Tibial nerve (tissue), 4 donors: ENCODE results near the gene AKAP12. TPM values are rescaled to one million over a fixed set of nuclear protein-coding genes. Genes with fewer than 3 reads are reported as not detected.

ENCODE experiments used
- DNase-seq, 2 donors: peaks; one replicate each; pipeline ENCODE4 v3.0.0-alpha.2; 2019; ENCODE audit warnings: low spot score in 2 of 2
- H3K27ac ChIP-seq, 4 donors: fragments of 200-600 bp; sonication (generic) in 3 of 4; one replicate each; pipeline ENCODE4 v1.5.1; 2017 to 2019; ENCODE audit warnings: mild to moderate bottlenecking in 1 of 4
- H3K27me3 ChIP-seq, 2 donors: fragments of 200-600 bp; sonication (generic) in 1 of 2; one replicate each; pipeline versions ENCODE4 v1.5.1 to v1.6.0; 2017 to 2019
- H3K36me3 ChIP-seq, 3 donors: fragments of 200-600 bp; sonication (generic); one replicate each; pipeline ENCODE4 v1.5.1; 2018 to 2019
- H3K4me1 ChIP-seq, 4 donors: fragments of 200-600 bp; sonication (generic) in 3 of 4; one replicate each; pipeline ENCODE4 v1.5.1; 2017 to 2019
- H3K4me3 ChIP-seq, 4 donors: fragments of 200-600 bp; sonication (generic) in 3 of 4; one replicate each; pipeline ENCODE4 v1.5.1; 2017 to 2019; ENCODE audit warnings: mild to moderate bottlenecking in 1 of 4, moderate library complexity in 1 of 4
- H3K9me3 ChIP-seq, 4 donors: fragments of 200-600 bp; sonication (generic) in 3 of 4; one replicate each; pipeline ENCODE4 v1.5.1; 2017 to 2019
- EP300 ChIP-seq, 2 donors: sonication (generic); formaldehyde crosslinking; IDR thresholded peaks; one replicate each; pipeline ENCODE4 v1.6.1; 2017; ENCODE audit warnings: antibody characterized with exemption in 2 of 2, mild to moderate bottlenecking in 1 of 2
- POLR2A ChIP-seq, 2 donors: fragments of 450-650 bp; IDR thresholded peaks; one replicate each; pipeline ENCODE4 v1.6.1; 2017; ENCODE audit warnings: antibody characterized with exemption in 2 of 2, mild to moderate bottlenecking in 2 of 2, moderate library complexity in 2 of 2
- WGBS, 2 donors: methylation state at CpG; one replicate each; pipeline ENCODE4 v1.1.5; 2018; 5-methylcytosine and 5-hydroxymethylcytosine counted together
- total RNA-seq, 4 donors: library from RNA; depleted of rRNA; stranded (reverse); fragments of >200 nt; gene quantifications; one replicate each; pipeline ENCODE4 v1.1.0, GENCODE V29; 2016
- TF ChIP-seq, protein P1 (sequence below), 5 experiments: fragments of 200-600 bp in 3 of 5; fragments of 450-650 bp in 2 of 5; sonication (generic) in 3 of 5; IDR thresholded peaks; one replicate each; pipeline ENCODE4 v1.5.1; 2016 to 2019; ENCODE audit warnings: antibody characterized with exemption in 5 of 5, mild to moderate bottlenecking in 3 of 5, moderate library complexity in 2 of 5

The AKAP12 gene
- total RNA-seq, 4 donors from 2014 or later: 214 to 268 (median 232) TPM

DNA sequence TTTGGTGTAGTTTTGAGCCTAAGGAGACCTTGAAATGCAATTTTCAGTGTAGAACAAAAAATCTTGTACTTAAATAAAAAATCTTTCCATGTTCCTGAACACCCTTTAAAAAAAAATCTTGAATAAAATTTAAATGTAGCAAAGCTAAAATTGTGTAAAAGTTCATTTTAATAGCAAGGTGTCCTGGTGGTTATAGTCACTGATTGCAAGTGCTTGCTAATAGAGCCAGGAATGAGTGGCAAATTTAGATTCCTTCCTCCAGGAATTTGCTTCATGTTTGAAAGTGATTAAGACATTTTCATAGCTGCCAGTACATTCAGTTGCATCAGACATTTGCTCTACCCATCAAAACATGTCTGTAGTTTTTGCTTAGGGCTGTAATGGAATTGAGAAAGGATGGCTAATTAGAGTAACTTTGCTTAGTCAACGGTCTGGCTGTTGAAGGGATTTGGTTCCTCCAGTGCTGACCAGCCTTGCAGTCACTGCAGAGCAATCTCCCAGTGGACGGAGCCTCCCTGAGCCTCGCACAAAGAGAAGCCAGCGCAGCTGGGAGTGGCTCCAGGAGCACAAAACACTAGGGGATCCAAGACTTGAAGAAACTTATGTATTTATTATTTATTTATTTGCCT is 36.5 kb downstream of the AKAP12 start:
- H3K9me3 ChIP-seq: no peaks in the 10 kb centered on the region
- no peak overlapping the region for H3K27ac ChIP-seq
- TF ChIP-seq EP300 (IDR thresholded peaks at IDR 0.05) (peak in 1 of 2 donors; percentile 64), POLR2A (IDR thresholded peaks at IDR 0.05) (no peak)
- TF ChIP-seq, protein P1, sequence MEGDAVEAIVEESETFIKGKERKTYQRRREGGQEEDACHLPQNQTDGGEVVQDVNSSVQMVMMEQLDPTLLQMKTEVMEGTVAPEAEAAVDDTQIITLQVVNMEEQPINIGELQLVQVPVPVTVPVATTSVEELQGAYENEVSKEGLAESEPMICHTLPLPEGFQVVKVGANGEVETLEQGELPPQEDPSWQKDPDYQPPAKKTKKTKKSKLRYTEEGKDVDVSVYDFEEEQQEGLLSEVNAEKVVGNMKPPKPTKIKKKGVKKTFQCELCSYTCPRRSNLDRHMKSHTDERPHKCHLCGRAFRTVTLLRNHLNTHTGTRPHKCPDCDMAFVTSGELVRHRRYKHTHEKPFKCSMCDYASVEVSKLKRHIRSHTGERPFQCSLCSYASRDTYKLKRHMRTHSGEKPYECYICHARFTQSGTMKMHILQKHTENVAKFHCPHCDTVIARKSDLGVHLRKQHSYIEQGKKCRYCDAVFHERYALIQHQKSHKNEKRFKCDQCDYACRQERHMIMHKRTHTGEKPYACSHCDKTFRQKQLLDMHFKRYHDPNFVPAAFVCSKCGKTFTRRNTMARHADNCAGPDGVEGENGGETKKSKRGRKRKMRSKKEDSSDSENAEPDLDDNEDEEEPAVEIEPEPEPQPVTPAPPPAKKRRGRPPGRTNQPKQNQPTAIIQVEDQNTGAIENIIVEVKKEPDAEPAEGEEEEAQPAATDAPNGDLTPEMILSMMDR (IDR thresholded peaks at IDR 0.05): no peak
- no peaks in the 10 kb centered on the region for H3K36me3 ChIP-seq
- peaks cover 0 to 33% (median 10%) of the 10 kb centered on the region in 4 donors for H3K4me1 ChIP-seq
- 22 to 34% methylated on average over 4 of the region's 4 CpGs for WGBS, 2 donors
- no peaks in the 10 kb centered on the region for H3K27me3 ChIP-seq
- no peak overlapping the region for H3K4me3 ChIP-seq
- no peak for DNase-seq

DNA sequence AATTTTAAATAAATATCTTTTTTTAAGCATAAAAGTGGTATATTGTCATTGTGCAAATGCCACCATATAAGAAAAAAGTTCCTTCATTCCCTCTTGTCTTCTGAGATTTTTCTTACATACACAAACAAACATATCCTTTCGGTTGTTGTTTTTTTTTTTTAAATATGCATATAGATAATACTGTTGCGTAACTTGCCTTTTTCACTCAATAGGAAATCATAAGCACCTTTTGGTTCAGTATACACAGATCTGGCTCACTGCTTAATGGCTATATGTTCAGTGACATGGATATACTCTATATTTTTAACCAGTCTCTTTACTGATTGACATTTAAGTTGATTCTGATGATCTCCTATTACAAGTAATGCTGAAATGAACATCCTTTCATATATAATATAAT is 40.1 kb downstream of the AKAP12 start:
- Histone ChIP-seq H3K27ac (no peak overlapping the region), H3K9me3 (no peaks in the 10 kb centered on the region), H3K4me3 (no peak overlapping the region), H3K36me3 (no peaks in the 10 kb centered on the region), H3K4me1 (peaks cover 0 to 34% (median 11%) of the 10 kb centered on the region in 4 donors), H3K27me3 (no peaks in the 10 kb centered on the region)
- no peak for DNase-seq
- 92 to 96% methylated on average over 2 of the region's 2 CpGs for whole genome bisulfite sequencing, 2 donors
- TF ChIP-seq POLR2A (IDR thresholded peaks at IDR 0.05) (no peak), EP300 (IDR thresholded peaks at IDR 0.05) (no peak)
- TF ChIP-seq, protein P1 (IDR thresholded peaks at IDR 0.05): no peak

DNA sequence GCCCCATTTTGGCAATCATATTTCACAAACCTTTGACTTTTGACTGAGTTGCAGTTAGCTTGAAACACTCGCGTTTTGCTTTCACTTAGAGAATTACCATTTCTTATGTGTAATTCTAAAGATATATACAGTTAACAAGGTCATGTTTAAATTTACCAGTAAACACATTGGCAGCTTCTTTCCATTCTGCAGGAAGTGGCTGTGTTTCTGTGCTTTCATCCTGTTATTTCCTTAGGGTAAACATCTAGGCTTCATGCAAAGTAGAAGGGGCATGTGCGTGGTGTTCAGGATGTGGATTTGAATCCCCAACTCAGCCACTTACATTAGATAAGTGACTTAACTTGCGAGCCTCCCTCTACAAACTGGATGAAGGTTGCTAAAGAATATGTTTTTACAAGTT is 41.1 kb downstream of the AKAP12 start:
- no peaks in the 10 kb centered on the region for H3K36me3 ChIP-seq
- 76 to 77% methylated on average over 4 of the region's 4 CpGs for WGBS, 2 donors
- H3K4me1 ChIP-seq: peaks cover 0 to 38% (median 11%) of the 10 kb centered on the region in 4 donors
- H3K27ac ChIP-seq: no peak overlapping the region
- no peak overlapping the region for H3K4me3 ChIP-seq
- no peaks in the 10 kb centered on the region for H3K27me3 ChIP-seq
- DNase-seq: no peak
- no peaks in the 10 kb centered on the region for H3K9me3 ChIP-seq
- TF ChIP-seq, protein P1 (IDR thresholded peaks at IDR 0.05): no peak
- TF ChIP-seq EP300 (IDR thresholded peaks at IDR 0.05): no peak
- TF ChIP-seq POLR2A (IDR thresholded peaks at IDR 0.05): no peak

DNA sequence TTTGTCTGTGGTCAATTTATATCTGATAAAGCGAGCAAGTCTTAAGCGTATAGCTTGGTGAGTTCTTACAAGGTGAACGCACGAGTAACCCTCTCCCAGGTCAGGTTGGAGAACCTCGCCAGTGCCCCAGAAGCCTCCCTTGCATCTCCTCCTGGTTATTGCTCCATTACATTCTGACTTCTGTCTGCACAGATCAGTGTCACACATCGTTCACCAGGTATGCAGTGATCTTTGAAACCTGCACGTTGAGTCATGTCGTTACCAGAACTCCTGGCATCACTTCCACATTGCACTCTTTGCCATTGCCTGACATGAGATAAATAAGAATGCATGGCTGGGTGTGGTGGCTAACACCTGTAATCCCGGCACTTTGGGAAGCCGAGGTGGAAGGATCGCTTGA is 44.2 kb downstream of the AKAP12 start:
- Histone ChIP-seq H3K27ac (peak overlapping the region in 1 of 4 donors; percentile 66), H3K4me1 (peaks cover 0 to 34% (median 13%) of the 10 kb centered on the region in 4 donors)

DNA sequence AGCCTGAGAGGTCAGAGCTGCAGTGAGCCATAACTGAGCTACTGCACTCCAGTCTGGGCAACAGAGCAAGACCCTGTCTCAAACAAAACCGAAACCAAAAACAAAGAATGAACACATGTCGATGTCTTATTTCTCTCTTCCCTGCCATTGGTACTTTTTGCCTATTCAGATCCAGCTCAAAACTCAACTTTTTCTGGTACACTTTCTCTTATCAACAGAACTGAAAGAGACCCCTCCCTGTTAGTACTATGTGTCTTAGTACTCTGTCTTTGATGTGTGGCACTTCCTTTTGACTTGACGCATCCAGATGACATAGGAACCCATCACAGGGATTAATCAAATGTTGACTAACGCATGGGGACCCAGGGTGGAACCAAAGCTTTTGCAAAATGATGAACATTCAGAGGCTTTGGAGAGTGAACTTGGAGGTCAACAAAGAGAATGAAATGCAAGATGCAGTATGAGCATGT is 44.8 kb downstream of the AKAP12 start:
- TF ChIP-seq, protein P1 (IDR thresholded peaks at IDR 0.05): no peak
- TF ChIP-seq POLR2A (IDR thresholded peaks at IDR 0.05): no peak
- TF ChIP-seq EP300 (IDR thresholded peaks at IDR 0.05): no peak
- Histone ChIP-seq H3K36me3 (no peaks in the 10 kb centered on the region), H3K4me1 (peaks cover 0 to 40% (median 13%) of the 10 kb centered on the region in 4 donors), H3K27ac (peak overlapping the region in 2 of 4 donors; percentile 53 to 66), H3K9me3 (no peaks in the 10 kb centered on the region), H3K27me3 (no peaks in the 10 kb centered on the region), H3K4me3 (no peak overlapping the region)
- DNase-seq: no peak
- WGBS, 2 donors: 57 to 58% methylated on average over 4 of the region's 4 CpGs

More for the DNA sequence above, 44.2 kb downstream of the AKAP12 start:
- DNase-seq: no peak
- H3K27me3 ChIP-seq: no peaks in the 10 kb centered on the region
- TF ChIP-seq POLR2A (IDR thresholded peaks at IDR 0.05): no peak
- TF ChIP-seq EP300 (IDR thresholded peaks at IDR 0.05): no peak
- TF ChIP-seq, protein P1 (IDR thresholded peaks at IDR 0.05): no peak
- no peaks in the 10 kb centered on the region for H3K36me3 ChIP-seq
- no peak overlapping the region for H3K4me3 ChIP-seq
- H3K9me3 ChIP-seq: no peaks in the 10 kb centered on the region
- WGBS, 2 donors: 94 to 95% methylated on average over 11 of the region's 11 CpGs
